Measurements from ENCODE around the gene FAM81A. TPM values are rescaled to one million over a fixed set of nuclear protein-coding genes. Genes with fewer than 3 reads are reported as not detected.
"Not testable (repeated sequence)": the region's sequence is repeated elsewhere in the genome, so short reads cannot be mapped to it uniquely, and the experiment has no call there.

FAM81A gene
- total RNA-seq, 3 donors from 2014 or later (not counting 1 experiment from before 2014, with no cell fraction given): 1.0 TPM; not detected in 2

DNA sequence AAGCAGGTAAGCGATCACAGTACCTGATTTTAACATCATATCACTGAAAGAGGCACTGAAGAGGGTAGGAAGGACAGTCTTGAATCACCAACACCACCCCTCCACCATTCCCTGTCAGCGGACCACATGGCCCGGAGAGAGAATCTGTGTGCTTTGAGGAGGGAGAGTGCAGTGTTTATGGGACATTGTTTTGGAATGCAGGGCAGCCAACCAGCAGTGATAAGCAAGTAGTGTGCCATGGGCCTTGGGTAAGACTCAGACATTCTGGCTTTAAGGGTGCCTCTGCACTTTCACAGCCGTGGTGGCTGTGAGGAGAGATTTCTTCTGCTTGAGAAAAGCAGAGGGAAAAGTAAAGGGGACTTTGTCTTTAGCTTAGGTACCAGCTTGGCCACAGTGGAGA, 46.4 kb downstream of the FAM81A start:
- H3K4me3 ChIP-seq (ENCODE audit: low read length): no peak overlapping the region
- ATAC-seq: no peak
- H3K27me3 ChIP-seq (ENCODE audit: control insufficient read depth, insufficient read depth, low read length): no peaks in the 10 kb centered on the region
- Mint-ChIP-seq H3K4me1 (peaks cover 7 to 10% of the 10 kb centered on the region in 2 donors), H3K4me3 (no peak overlapping the region), H3K36me3 (no peaks in the 10 kb centered on the region), H3K27ac (no peak overlapping the region), H3K9me3 (no peaks in the 10 kb centered on the region), H3K27me3 (ENCODE audit: low read depth in 2 of 2) (peaks cover 22 to 37% of the 10 kb centered on the region in 2 donors)
- DNase-seq: no peak
- H3K4me1 ChIP-seq (ENCODE audit: control insufficient read depth, insufficient read depth, low read length): peaks cover 5% of the 10 kb centered on the region
- 100% methylated on average over 3 of the region's 4 CpGs for WGBS (ENCODE audit: insufficient coverage)
- TF ChIP-seq, protein P1, sequence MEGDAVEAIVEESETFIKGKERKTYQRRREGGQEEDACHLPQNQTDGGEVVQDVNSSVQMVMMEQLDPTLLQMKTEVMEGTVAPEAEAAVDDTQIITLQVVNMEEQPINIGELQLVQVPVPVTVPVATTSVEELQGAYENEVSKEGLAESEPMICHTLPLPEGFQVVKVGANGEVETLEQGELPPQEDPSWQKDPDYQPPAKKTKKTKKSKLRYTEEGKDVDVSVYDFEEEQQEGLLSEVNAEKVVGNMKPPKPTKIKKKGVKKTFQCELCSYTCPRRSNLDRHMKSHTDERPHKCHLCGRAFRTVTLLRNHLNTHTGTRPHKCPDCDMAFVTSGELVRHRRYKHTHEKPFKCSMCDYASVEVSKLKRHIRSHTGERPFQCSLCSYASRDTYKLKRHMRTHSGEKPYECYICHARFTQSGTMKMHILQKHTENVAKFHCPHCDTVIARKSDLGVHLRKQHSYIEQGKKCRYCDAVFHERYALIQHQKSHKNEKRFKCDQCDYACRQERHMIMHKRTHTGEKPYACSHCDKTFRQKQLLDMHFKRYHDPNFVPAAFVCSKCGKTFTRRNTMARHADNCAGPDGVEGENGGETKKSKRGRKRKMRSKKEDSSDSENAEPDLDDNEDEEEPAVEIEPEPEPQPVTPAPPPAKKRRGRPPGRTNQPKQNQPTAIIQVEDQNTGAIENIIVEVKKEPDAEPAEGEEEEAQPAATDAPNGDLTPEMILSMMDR (IDR thresholded peaks at IDR 0.05): no peak
- no peak overlapping the region for H3K27ac ChIP-seq (ENCODE audit: low read length)
- intact Hi-C loops (cut with micrococcal nuclease): no loop called here
- H3K9me3 ChIP-seq (ENCODE audit: control insufficient read depth, insufficient read depth, low read length): no peaks in the 10 kb centered on the region
- no peaks in the 10 kb centered on the region for H3K36me3 ChIP-seq (ENCODE audit: control insufficient read depth, insufficient read depth, low read length)

DNA sequence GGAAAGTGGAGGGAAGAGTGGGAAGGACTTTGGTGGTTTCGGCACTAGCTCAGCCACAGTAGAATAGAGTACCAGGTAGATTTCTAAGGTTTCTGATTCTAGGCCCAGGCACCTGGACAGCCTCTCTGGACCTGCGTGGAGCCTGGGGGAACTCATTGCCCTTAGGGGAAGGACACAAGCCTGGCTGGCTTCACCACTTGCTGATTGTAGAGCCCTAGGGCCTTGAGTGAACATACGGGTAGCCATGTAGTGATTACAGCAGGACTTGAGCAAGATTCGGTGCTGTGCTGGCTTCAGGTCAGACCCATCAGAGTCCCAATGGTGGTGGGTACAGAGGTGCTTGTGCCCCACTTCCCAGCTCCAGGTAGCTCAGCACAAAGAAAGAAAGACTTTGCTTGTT, 47.0 kb downstream of the FAM81A start:
- Histone ChIP-seq H3K4me3 (ENCODE audit: low read length) (no peak overlapping the region), H3K27me3 (ENCODE audit: control insufficient read depth, insufficient read depth, low read length) (no peaks in the 10 kb centered on the region), H3K4me1 (ENCODE audit: control insufficient read depth, insufficient read depth, low read length) (peaks cover 5% of the 10 kb centered on the region), H3K36me3 (ENCODE audit: control insufficient read depth, insufficient read depth, low read length) (no peaks in the 10 kb centered on the region), H3K9me3 (ENCODE audit: control insufficient read depth, insufficient read depth, low read length) (no peaks in the 10 kb centered on the region), H3K27ac (ENCODE audit: low read length) (no peak overlapping the region)
- intact Hi-C loops (cut with micrococcal nuclease): no loop called here
- ATAC-seq (no peak), DNase-seq (no peak)
- no peaks in the 10 kb centered on the region for H3K36me3 Mint-ChIP-seq
- H3K27ac Mint-ChIP-seq: no peak overlapping the region
- peaks cover 7 to 10% of the 10 kb centered on the region in 2 donors for H3K4me1 Mint-ChIP-seq
- TF ChIP-seq, protein P1 (IDR thresholded peaks at IDR 0.05): no peak
- peaks cover 19 to 40% of the 10 kb centered on the region in 2 donors for H3K27me3 Mint-ChIP-seq (ENCODE audit: low read depth in 2 of 2)
- no peak overlapping the region for H3K4me3 Mint-ChIP-seq
- H3K9me3 Mint-ChIP-seq: no peaks in the 10 kb centered on the region
- WGBS (ENCODE audit: insufficient coverage): 96% methylated on average over 4 of the region's 4 CpGs

DNA sequence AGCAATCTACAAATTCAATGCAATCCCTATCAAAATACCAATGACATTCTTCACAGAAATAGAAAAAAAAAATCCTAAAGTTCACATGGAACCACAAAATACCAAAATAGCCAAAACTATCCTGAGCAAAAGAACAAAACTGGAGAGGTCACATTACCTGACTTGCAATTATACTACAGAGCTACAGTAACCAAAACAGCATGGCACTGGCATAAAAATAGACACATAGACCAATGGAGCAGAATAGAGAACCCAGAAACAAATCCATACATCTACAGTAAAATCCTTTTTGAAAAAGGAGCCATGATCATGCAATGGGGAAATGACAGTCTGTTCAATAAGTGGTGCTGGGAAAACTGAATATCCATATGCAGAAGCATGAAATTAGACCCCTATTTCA, 51.5 kb downstream of the FAM81A start:
- H3K27ac Mint-ChIP-seq; H3K36me3 ChIP-seq (ENCODE audit: control insufficient read depth, insufficient read depth, low read length); H3K4me3 Mint-ChIP-seq; DNase-seq; H3K27me3 ChIP-seq (ENCODE audit: control insufficient read depth, insufficient read depth, low read length); H3K27ac ChIP-seq (ENCODE audit: low read length); H3K4me1 ChIP-seq (ENCODE audit: control insufficient read depth, insufficient read depth, low read length); H3K9me3 ChIP-seq (ENCODE audit: control insufficient read depth, insufficient read depth, low read length); H3K4me1 Mint-ChIP-seq; H3K36me3 Mint-ChIP-seq; intact Hi-C loops (cut with micrococcal nuclease); H3K4me3 ChIP-seq (ENCODE audit: low read length); ATAC-seq; H3K9me3 Mint-ChIP-seq: not testable (repeated sequence)
- H3K27me3 Mint-ChIP-seq (ENCODE audit: low read depth in 2 of 2): peaks cover 21 to 42% of the 10 kb centered on the region in 2 donors

DNA sequence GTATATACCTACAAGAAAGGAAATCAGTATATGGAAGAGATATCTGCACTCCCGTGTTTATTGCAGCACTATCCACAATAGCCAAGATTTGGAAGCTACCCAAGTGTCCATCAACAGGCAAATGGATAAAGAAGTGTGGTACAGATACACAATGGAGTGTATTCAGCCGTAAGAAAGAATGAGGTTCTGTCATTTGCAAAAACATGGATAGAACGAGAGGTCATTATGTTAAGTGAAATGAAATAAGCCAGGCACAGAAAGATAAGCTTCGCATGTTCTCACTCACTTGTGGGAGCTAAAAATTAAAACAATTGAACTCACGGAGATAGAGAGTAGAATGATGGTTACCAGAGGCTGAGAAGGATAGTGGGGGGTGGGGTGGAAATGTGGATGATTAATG, 53.1 kb downstream of the FAM81A start:
- ATAC-seq (no peak), DNase-seq (no peak)
- no peaks in the 10 kb centered on the region for H3K9me3 Mint-ChIP-seq
- H3K27ac ChIP-seq (ENCODE audit: low read length): no peak overlapping the region
- no peaks in the 10 kb centered on the region for H3K27me3 ChIP-seq (ENCODE audit: control insufficient read depth, insufficient read depth, low read length)
- no peaks in the 10 kb centered on the region for H3K9me3 ChIP-seq (ENCODE audit: control insufficient read depth, insufficient read depth, low read length)
- WGBS (ENCODE audit: insufficient coverage): 93% methylated on average over 5 of the region's 5 CpGs
- peaks cover 10 to 27% of the 10 kb centered on the region in 2 donors for H3K27me3 Mint-ChIP-seq (ENCODE audit: low read depth in 2 of 2)
- no peak overlapping the region for H3K4me3 Mint-ChIP-seq
- intact Hi-C loops (cut with micrococcal nuclease): loop anchor here (5.0 kb wide), 3 partner anchors 314 to 384 kb away; partner anchors contain the start of gene CCNB2
- H3K4me1 Mint-ChIP-seq: peaks cover 6 to 7% of the 10 kb centered on the region in 2 donors
- H3K4me3 ChIP-seq (ENCODE audit: low read length): no peak overlapping the region
- H3K36me3 ChIP-seq (ENCODE audit: control insufficient read depth, insufficient read depth, low read length): no peaks in the 10 kb centered on the region
- no peak overlapping the region for H3K27ac Mint-ChIP-seq
- TF ChIP-seq, protein P1 (IDR thresholded peaks at IDR 0.05): no peak
- no peaks in the 10 kb centered on the region for H3K36me3 Mint-ChIP-seq
- peaks cover 5% of the 10 kb centered on the region for H3K4me1 ChIP-seq (ENCODE audit: control insufficient read depth, insufficient read depth, low read length)
